Psoas muscle (tissue), 8 donors: ENCODE data around the gene PDE4D. TPM values are rescaled to one million over a fixed set of nuclear protein-coding genes. Genes with fewer than 3 reads are reported as not detected.
A peak's percentile ranks its signal among the peaks of the same experiment; 100 is the strongest.

ENCODE experiments used
- ATAC-seq, 4 donors: fragments of 200-7000 bp; cut with Tn5 transposase; one replicate each; pipeline ENCODE4 v1.9.1; 2020; ENCODE audit warnings: moderate library complexity in 3 of 4, mild to moderate bottlenecking in 2 of 4
- DNase-seq, 2 donors: peaks; one replicate each; pipeline ENCODE4 v3.0.0-alpha.2; 2020
- H3K27ac ChIP-seq: fragments of 200-600 bp; one replicate; pipeline ENCODE4 v1.8.0; 2022
- H3K27me3 ChIP-seq, 3 donors: fragments of 200-600 bp in 1 of 3; one replicate each; pipeline versions ENCODE4 v1.6.1 to v1.8.0; 2013 to 2022; ENCODE audit warnings: low read length in 2 of 3, mild to moderate bottlenecking in 2 of 3, moderate library complexity in 1 of 3; ENCODE audit not compliant: insufficient read depth in 3 of 3
- H3K36me3 ChIP-seq, 2 donors: fragments of 200-600 bp in 1 of 2; one replicate each; pipeline versions ENCODE4 v1.6.1 to v1.8.0; 2013 to 2022; ENCODE audit warnings: low read depth in 1 of 2, mild to moderate bottlenecking in 1 of 2, moderate library complexity in 1 of 2; ENCODE audit not compliant: insufficient read depth in 1 of 2
- H3K4me1 ChIP-seq: fragments of 200-600 bp; one replicate; pipeline ENCODE4 v1.8.0; 2022
- H3K4me3 ChIP-seq: fragments of 200-600 bp; one replicate; pipeline ENCODE4 v1.8.0; 2022; ENCODE audit warnings: mild to moderate bottlenecking
- H3K9me3 ChIP-seq: fragments of 200-600 bp; one replicate; pipeline ENCODE4 v1.8.0; 2022
- WGBS, 3 donors: extraction: QIAGEN DNeasy Blood & Tissue Kit; methylation state at CpG; one replicate each; pipeline versions ENCODE4 v1.1.6 to v1.1.7; 2013; 5-methylcytosine and 5-hydroxymethylcytosine counted together
- intact Hi-C, 2 donors: fragments of 100-400 bp; cut with DNase I; formaldehyde crosslinking; loops; one replicate each; pipeline versions ENCODE4 v1.11.0 to v1.14.2; 2022
- polyA plus RNA-seq, 3 donors: library from polyadenylated mRNA; stranded (reverse); fragments of 200-250 nt; gene quantifications; one replicate each; pipeline ENCODE4 v1.2.3, GENCODE V29; 2013
- total RNA-seq, 4 donors: library from RNA; stranded (reverse); fragmentation: NEBNext Ultra II Directional in 2 of 4; extraction: Animal tissue kit (Norgen Biotek cat#: 25700) in 2 of 4; gene quantifications; one replicate each; pipeline versions ENCODE4 v1.2.1 to v1.2.4, GENCODE V29; 2021 to 2023
- TF ChIP-seq, protein P1 (sequence below): fragments of 200-600 bp; IDR thresholded peaks from one replicate; pipeline ENCODE4 v1.8.0; 2022; ENCODE audit warnings: antibody characterized with exemption
- donor health status: healthy with polysubstance abuse.
- donor health status: DM: no; HTN: no; CAD: no; lungs with moderate emphysema.
- donor health status: Bipolar disorder and iron deficiency.
- donor health status: healthy.
- donor health status: DM: yes; HTN: yes; CAD: no.
- donor health status: DM: no; HTN: no; CAD: no.
- donor health status: DM: no; HTN: no; CAD: no.
- donor health status: DM: yes; HTN: yes; CAD: no.

PDE4D gene
- total and polyA plus RNA-seq, 7 donors: 42.6 to 283 (median 88.7) TPM

DNA sequence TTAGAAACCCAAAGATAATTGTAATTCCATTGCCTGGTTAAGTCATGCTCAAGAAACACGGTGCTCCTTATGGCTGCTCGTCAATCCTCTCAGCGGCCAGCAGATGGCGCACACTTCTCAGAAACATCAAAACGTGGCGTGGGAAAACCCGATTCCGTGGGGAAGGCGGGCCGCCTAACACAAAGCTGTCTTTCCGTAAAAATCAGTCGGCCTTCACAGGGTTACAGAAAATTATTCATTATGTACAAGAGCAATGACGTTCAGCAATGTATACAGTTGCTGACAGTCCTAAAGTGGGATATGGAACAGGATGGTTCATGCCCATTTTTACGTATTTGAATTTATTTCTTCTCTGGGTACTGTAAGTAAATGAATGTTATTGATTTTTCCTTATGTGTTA, 83.5 kb downstream of the PDE4D start:
- peak; percentile 48 to 84 (median 64) for ATAC-seq
- H3K4me1 ChIP-seq: no peaks in the 10 kb centered on the region
- no peaks in the 10 kb centered on the region for H3K36me3 ChIP-seq
- H3K9me3 ChIP-seq: no peaks in the 10 kb centered on the region
- H3K4me3 ChIP-seq: peak overlapping the region; percentile 21
- H3K27me3 ChIP-seq: no peaks in the 10 kb centered on the region
- intact Hi-C loops: loop anchor here (2.0 to 5.0 kb wide), 3 partner anchors 117 to 861 kb away; no protein-coding TSS in a partner anchor
- no peak overlapping the region for H3K27ac ChIP-seq
- 4% methylated on average over 14 of the region's 14 CpGs for WGBS, 3 donors
- DNase-seq: peak; percentile 70 to 81
- TF ChIP-seq, protein P1, sequence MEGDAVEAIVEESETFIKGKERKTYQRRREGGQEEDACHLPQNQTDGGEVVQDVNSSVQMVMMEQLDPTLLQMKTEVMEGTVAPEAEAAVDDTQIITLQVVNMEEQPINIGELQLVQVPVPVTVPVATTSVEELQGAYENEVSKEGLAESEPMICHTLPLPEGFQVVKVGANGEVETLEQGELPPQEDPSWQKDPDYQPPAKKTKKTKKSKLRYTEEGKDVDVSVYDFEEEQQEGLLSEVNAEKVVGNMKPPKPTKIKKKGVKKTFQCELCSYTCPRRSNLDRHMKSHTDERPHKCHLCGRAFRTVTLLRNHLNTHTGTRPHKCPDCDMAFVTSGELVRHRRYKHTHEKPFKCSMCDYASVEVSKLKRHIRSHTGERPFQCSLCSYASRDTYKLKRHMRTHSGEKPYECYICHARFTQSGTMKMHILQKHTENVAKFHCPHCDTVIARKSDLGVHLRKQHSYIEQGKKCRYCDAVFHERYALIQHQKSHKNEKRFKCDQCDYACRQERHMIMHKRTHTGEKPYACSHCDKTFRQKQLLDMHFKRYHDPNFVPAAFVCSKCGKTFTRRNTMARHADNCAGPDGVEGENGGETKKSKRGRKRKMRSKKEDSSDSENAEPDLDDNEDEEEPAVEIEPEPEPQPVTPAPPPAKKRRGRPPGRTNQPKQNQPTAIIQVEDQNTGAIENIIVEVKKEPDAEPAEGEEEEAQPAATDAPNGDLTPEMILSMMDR: peak; percentile 92

DNA sequence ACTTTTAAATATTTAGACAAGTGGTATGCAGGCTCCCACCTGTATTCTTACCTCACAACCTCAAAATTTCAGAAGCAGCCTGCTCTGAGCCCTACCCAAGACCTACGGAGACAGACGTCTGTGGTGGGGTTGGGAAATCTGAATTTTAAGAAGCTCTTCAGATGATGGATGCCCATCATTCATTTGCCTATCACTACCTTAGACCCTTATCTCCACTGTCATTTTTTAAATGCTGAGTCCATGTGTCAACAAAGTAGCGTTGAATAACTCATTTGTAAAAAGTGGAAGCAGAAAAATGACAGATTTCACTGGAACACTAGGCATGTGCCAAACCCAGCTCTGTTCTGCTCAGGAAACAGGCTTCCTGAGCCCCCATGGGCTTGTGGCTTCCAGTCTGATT, 85.7 kb downstream of the PDE4D start:
- ATAC-seq: no peak
- no peaks in the 10 kb centered on the region for H3K27me3 ChIP-seq
- intact Hi-C loops: loop anchor here (10.0 kb wide), 1 partner anchor 933 kb away; no protein-coding TSS in a partner anchor

DNA sequence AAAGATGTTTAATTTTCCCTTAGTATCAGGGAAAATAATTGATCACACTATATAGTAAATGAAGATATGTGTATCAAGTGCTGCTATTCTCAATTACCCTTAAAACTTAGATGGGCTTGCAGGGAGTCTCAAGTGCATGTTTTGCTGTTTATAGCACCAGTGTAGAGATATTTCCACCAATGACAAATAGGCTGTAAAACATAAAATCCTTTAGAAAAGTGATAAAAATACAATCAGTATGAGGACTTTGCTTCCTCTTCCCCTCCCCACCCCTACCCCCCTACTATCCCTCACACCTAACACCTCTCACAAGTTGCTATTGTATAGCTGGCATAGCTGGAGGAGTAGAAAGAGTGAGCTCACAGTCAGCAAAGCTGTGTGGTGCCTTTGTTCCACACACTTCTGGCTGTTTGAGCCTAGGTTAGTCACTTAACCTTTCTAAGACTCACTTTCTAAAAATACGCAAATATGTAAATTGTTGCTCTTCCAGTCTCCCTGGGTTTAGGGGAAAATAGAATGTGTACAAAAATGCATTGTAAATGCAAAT, 93.1 kb downstream of the PDE4D start:
- no peaks in the 10 kb centered on the region for H3K36me3 ChIP-seq
- DNase-seq (no peak), ATAC-seq (peak; percentile 3 to 43 (median 33))
- WGBS, 3 donors: 93 to 95% (median 94%) methylated on average over 1 of the region's 1 CpG
- no peak overlapping the region for H3K4me3 ChIP-seq
- intact Hi-C loops: loop anchor here (2.0 to 10.0 kb wide), 2 partner anchors 412 to 926 kb away; no protein-coding TSS in a partner anchor
- TF ChIP-seq, protein P1: no peak
- no peak overlapping the region for H3K27ac ChIP-seq
- H3K27me3 ChIP-seq: no peaks in the 10 kb centered on the region
- H3K9me3 ChIP-seq: no peaks in the 10 kb centered on the region
- H3K4me1 ChIP-seq: no peaks in the 10 kb centered on the region

More for the DNA sequence above, 85.7 kb downstream of the PDE4D start:
- H3K4me1 ChIP-seq: no peaks in the 10 kb centered on the region
- H3K36me3 ChIP-seq: no peaks in the 10 kb centered on the region
- TF ChIP-seq, protein P1: no peak
- no peak for DNase-seq
- H3K27ac ChIP-seq: no peak overlapping the region
- 86 to 90% (median 88%) methylated on average over 3 of the region's 3 CpGs for WGBS, 3 donors
- no peaks in the 10 kb centered on the region for H3K9me3 ChIP-seq
- no peak overlapping the region for H3K4me3 ChIP-seq

DNA sequence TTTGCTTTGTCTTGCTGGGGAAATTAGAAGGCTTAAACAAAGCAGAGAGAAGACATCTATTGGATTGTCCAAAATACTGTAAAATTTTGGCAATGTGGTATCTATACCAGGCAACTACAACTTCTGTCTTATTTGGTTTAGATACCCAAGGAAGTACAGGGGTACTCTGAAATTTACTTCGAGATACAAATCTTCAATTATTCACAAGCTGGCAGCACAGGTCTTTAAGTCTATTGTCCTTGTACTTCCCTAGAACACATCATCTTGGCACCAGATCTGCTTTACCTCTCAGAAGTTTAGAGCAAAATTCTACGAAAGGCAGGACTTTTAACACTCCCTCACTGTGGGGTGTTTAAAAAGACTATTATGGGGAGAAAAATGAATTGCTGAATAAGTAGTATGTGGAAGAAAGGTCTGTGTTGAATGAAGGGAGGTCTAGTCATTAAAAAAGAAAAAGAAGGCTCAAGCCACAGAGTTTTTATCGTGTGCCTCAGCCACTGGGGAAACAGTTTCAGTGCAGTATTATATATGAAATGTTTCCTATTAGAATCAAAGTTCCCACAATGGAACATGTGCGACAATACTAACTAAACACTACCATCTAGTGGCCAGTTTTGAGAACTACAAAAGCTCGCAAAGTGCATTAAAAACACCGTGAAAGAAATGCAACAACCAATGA, 93.7 kb downstream of the PDE4D start:
- H3K27ac ChIP-seq: no peak overlapping the region
- no peak overlapping the region for H3K4me3 ChIP-seq
- DNase-seq (no peak), ATAC-seq (peak; percentile 66 to 90 (median 78))
- intact Hi-C loops: loop anchor here (2.0 to 10.0 kb wide), 5 partner anchors 73 to 925 kb away; no protein-coding TSS in a partner anchor
- no peaks in the 10 kb centered on the region for H3K36me3 ChIP-seq
- H3K27me3 ChIP-seq: no peaks in the 10 kb centered on the region
- TF ChIP-seq, protein P1: peak; percentile 85
- 22 to 24% (median 24%) methylated on average over 6 of the region's 6 CpGs for WGBS, 3 donors
- no peaks in the 10 kb centered on the region for H3K9me3 ChIP-seq
- no peaks in the 10 kb centered on the region for H3K4me1 ChIP-seq
